Muscle layer of duodenum (tissue), 2 donors: ENCODE data around the gene MAD1L1.

Experiments
- H3K27ac ChIP-seq: one replicate; pipeline ENCODE4 v1.7.0; 2013; ENCODE audit warnings: mild to moderate bottlenecking, low read length
- H3K27me3 ChIP-seq: one replicate; pipeline ENCODE4 v1.7.0; 2013; ENCODE audit warnings: low read depth, mild to moderate bottlenecking, control low read depth, low read length
- H3K36me3 ChIP-seq, 2 donors: one replicate each; pipeline ENCODE4 v1.7.0; 2013; ENCODE audit warnings: low read length in 2 of 2, control low read depth in 1 of 2, mild to moderate bottlenecking in 1 of 2; ENCODE audit not compliant: insufficient read depth in 2 of 2, control insufficient read depth in 1 of 2
- H3K4me1 ChIP-seq, 2 donors: one replicate each; pipeline ENCODE4 v1.7.0; 2013; ENCODE audit warnings: low read length in 2 of 2, mild to moderate bottlenecking in 2 of 2, control low read depth in 1 of 2, moderate library complexity in 1 of 2; ENCODE audit not compliant: insufficient read depth in 2 of 2, control insufficient read depth in 1 of 2
- H3K4me3 ChIP-seq, 2 donors: one replicate each; pipeline ENCODE4 v1.7.0; 2013; ENCODE audit warnings: low read length in 2 of 2, low read depth in 1 of 2, mild to moderate bottlenecking in 1 of 2
- H3K9me3 ChIP-seq, 2 donors: one replicate each; pipeline ENCODE4 v1.7.0; 2013; ENCODE audit warnings: low read length in 2 of 2, control low read depth in 1 of 2, mild to moderate bottlenecking in 1 of 2; ENCODE audit not compliant: control insufficient read depth in 1 of 2
- donor health status: healthy.

The MAD1L1 gene

GRCh38 chr7:1807821-1808600 is 424.7 kb downstream of the MAD1L1 start:
- Histone ChIP-seq H3K4me1 (peaks cover 0 to 15% of the 10 kb centered on the region in 2 donors), H3K4me3 (no peak overlapping the region), H3K27ac (no peak overlapping the region), H3K36me3 (no peaks in the 10 kb centered on the region), H3K9me3 (no peaks in the 10 kb centered on the region), H3K27me3 (no peaks in the 10 kb centered on the region)

GRCh38 chr7:1806354-1806753 is 426.4 kb downstream of the MAD1L1 start:
- Histone ChIP-seq H3K27ac (no peak overlapping the region), H3K4me1 (peaks cover 0 to 3% of the 10 kb centered on the region in 2 donors), H3K27me3 (no peaks in the 10 kb centered on the region), H3K4me3 (no peak overlapping the region), H3K9me3 (no peaks in the 10 kb centered on the region), H3K36me3 (no peaks in the 10 kb centered on the region)

GRCh38 chr7:1804310-1804709 is 428.4 kb downstream of the MAD1L1 start:
- no peaks in the 10 kb centered on the region for H3K27me3 ChIP-seq
- H3K9me3 ChIP-seq = no peaks in the 10 kb centered on the region
- no peaks in the 10 kb centered on the region for H3K4me1 ChIP-seq
- no peak overlapping the region for H3K27ac ChIP-seq
- no peak overlapping the region for H3K4me3 ChIP-seq
- no peaks in the 10 kb centered on the region for H3K36me3 ChIP-seq

- Histone ChIP-seq H3K27ac (no peak overlapping the region), H3K4me1 (no peaks in the 10 kb centered on the region), H3K36me3 (no peaks in the 10 kb centered on the region), H3K4me3 (no peak overlapping the region), H3K27me3 (no peaks in the 10 kb centered on the region), H3K9me3 (no peaks in the 10 kb centered on the region)
Measured at GRCh38 chr7:1802899-1803298, 429.8 kb downstream of the MAD1L1 start.

GRCh38 chr7:1800902-1801301 is 431.8 kb downstream of the MAD1L1 start:
- peaks cover 0 to 2% of the 10 kb centered on the region in 2 donors for H3K9me3 ChIP-seq
- no peaks in the 10 kb centered on the region for H3K4me1 ChIP-seq
- H3K36me3 ChIP-seq = no peaks in the 10 kb centered on the region
- no peak overlapping the region for H3K27ac ChIP-seq
- H3K27me3 ChIP-seq = no peaks in the 10 kb centered on the region
- no peak overlapping the region for H3K4me3 ChIP-seq

- no peaks in the 10 kb centered on the region for H3K36me3 ChIP-seq
- H3K27ac ChIP-seq = no peak overlapping the region
- no peaks in the 10 kb centered on the region for H3K27me3 ChIP-seq
- H3K4me1 ChIP-seq = no peaks in the 10 kb centered on the region
- peaks cover 15 to 21% of the 10 kb centered on the region in 2 donors for H3K9me3 ChIP-seq
- no peak overlapping the region for H3K4me3 ChIP-seq
Measured at GRCh38 chr7:1798191-1798590, 434.6 kb downstream of the MAD1L1 start.

- H3K9me3 ChIP-seq = peaks cover 15 to 29% of the 10 kb centered on the region in 2 donors
- peak overlapping the region in 1 of 2 donors; percentile 12 for H3K4me3 ChIP-seq
- no peaks in the 10 kb centered on the region for H3K36me3 ChIP-seq
- no peaks in the 10 kb centered on the region for H3K4me1 ChIP-seq
- no peaks in the 10 kb centered on the region for H3K27me3 ChIP-seq
- H3K27ac ChIP-seq = no peak overlapping the region
Measured at GRCh38 chr7:1794888-1795542, 437.7 kb downstream of the MAD1L1 start.

GRCh38 chr7:1787681-1788235 is 445.0 kb downstream of the MAD1L1 start:
- Histone ChIP-seq H3K9me3 (peaks cover 5 to 13% of the 10 kb centered on the region in 2 donors), H3K27ac (no peak overlapping the region), H3K4me3 (no peak overlapping the region), H3K36me3 (no peaks in the 10 kb centered on the region), H3K27me3 (no peaks in the 10 kb centered on the region), H3K4me1 (no peaks in the 10 kb centered on the region)

- peaks cover 5 to 10% of the 10 kb centered on the region in 2 donors for H3K9me3 ChIP-seq
- H3K4me3 ChIP-seq = no peak overlapping the region
- H3K27me3 ChIP-seq = no peaks in the 10 kb centered on the region
- no peaks in the 10 kb centered on the region for H3K36me3 ChIP-seq
- no peak overlapping the region for H3K27ac ChIP-seq
- H3K4me1 ChIP-seq = no peaks in the 10 kb centered on the region
Measured at GRCh38 chr7:1787241-1787640, 445.5 kb downstream of the MAD1L1 start.

GRCh38 chr7:1785839-1786238 is 446.9 kb downstream of the MAD1L1 start:
- Histone ChIP-seq H3K36me3 (no peaks in the 10 kb centered on the region), H3K4me3 (no peak overlapping the region)

GRCh38 chr7:1781369-1781768 is 451.4 kb downstream of the MAD1L1 start:
- Histone ChIP-seq H3K27ac (no peak overlapping the region), H3K4me3 (no peak overlapping the region), H3K9me3 (peaks cover 5 to 6% of the 10 kb centered on the region in 2 donors), H3K36me3 (no peaks in the 10 kb centered on the region), H3K4me1 (no peaks in the 10 kb centered on the region), H3K27me3 (no peaks in the 10 kb centered on the region)

More at GRCh38 chr7:1785839-1786238, 446.9 kb downstream of the MAD1L1 start:
- Histone ChIP-seq H3K4me1 (no peaks in the 10 kb centered on the region), H3K9me3 (peaks cover 5 to 6% of the 10 kb centered on the region in 2 donors), H3K27me3 (no peaks in the 10 kb centered on the region), H3K27ac (no peak overlapping the region)
